OCI-LY7 (cell line): ENCODE results near the gene HIF3A. TPM values are rescaled to one million over a fixed set of nuclear protein-coding genes. Genes with fewer than 3 reads are reported as not detected.

Source experiments
- BruUV-seq: library from RNA; stranded (reverse); fragments of 400-500 nt; replicated peaks from 2 replicates; lab custom pipeline; 2021; lab: Mats Ljungman, UMichigan
- CTCF ChIA-PET: fragments of 300-600 bp; sonication (Branson Sonifier 250); formaldehyde crosslinking; loops from one replicate; lab custom pipeline; 2022; ENCODE audit warnings: antibody characterized with exemption; ENCODE audit not compliant: unreplicated experiment; lab: Charles Lee
- POLR2A ChIA-PET: fragments of 300-600 bp; sonication (Branson Sonifier 250); formaldehyde crosslinking; loops from one replicate; lab custom pipeline; 2022; ENCODE audit warnings: antibody characterized with exemption; lab: Charles Lee
- DNase-seq: peaks from one replicate; pipeline ENCODE4 v3.0.0-alpha.2; 2015; ENCODE audit warnings: low spot score
- H2AFZ ChIP-seq: fragments of 200-600 bp; sonication (generic), shearing (Covaris generic); 2 replicates; pipeline ENCODE4 v1.6.1; 2014; ENCODE audit warnings: mild to moderate bottlenecking, antibody characterized with exemption, low read length, moderate library complexity
- H3K27ac ChIP-seq: fragments of 200-600 bp; sonication (generic); 2 replicates; pipeline ENCODE4 v1.5.1; 2014; ENCODE audit warnings: mixed run types, low read depth, mild to moderate bottlenecking, moderate library complexity, low read length, inconsistent platforms; ENCODE audit not compliant: poor library complexity, severe bottlenecking
- H3K36me3 ChIP-seq: fragments of 200-600 bp; sonication (generic); 2 replicates; pipeline ENCODE4 v1.6.1; 2014; ENCODE audit warnings: mild to moderate bottlenecking, antibody characterized with exemption, low read length, moderate library complexity, mixed read lengths; ENCODE audit not compliant: insufficient read depth
- H3K4me1 ChIP-seq: fragments of 200-600 bp; sonication (generic); 2 replicates; pipeline ENCODE4 v1.5.1; 2014; ENCODE audit warnings: mild to moderate bottlenecking, low read length; ENCODE audit not compliant: insufficient read depth, poor library complexity, severe bottlenecking
- H3K4me2 ChIP-seq: fragments of 200-600 bp; sonication (generic); 2 replicates; pipeline ENCODE4 v1.6.1; 2014; ENCODE audit warnings: mild to moderate bottlenecking, low read length
- H3K4me3 ChIP-seq: fragments of 200-600 bp; sonication (generic); 2 replicates; pipeline ENCODE4 v1.5.1; 2014; ENCODE audit warnings: mild to moderate bottlenecking, low read depth, low read length; ENCODE audit not compliant: poor library complexity, severe bottlenecking
- H3K79me2 ChIP-seq: fragments of 200-600 bp; sonication (generic); 2 replicates; pipeline ENCODE4 v1.6.1; 2016; ENCODE audit warnings: low read depth, mild to moderate bottlenecking, low read length, moderate library complexity, mixed read lengths; ENCODE audit not compliant: insufficient read depth
- H3K9me2 ChIP-seq: fragments of 200-600 bp; sonication (generic); 2 replicates; pipeline ENCODE4 v1.6.1; 2016; ENCODE audit warnings: mild to moderate bottlenecking, low read length, mixed read lengths; ENCODE audit not compliant: insufficient read depth
- H3K9me3 ChIP-seq: fragments of 200-600 bp; sonication (generic); 2 replicates; pipeline ENCODE4 v1.6.1; 2014; ENCODE audit warnings: mild to moderate bottlenecking, mixed run types, low read length, mixed read lengths
- H4K20me1 ChIP-seq: fragments of 200-600 bp; sonication (generic); 2 replicates; pipeline ENCODE4 v1.6.1; 2014; ENCODE audit warnings: mild to moderate bottlenecking, antibody characterized with exemption, low read length, moderate library complexity, mixed read lengths; ENCODE audit not compliant: insufficient read depth
- CTCF ChIP-seq: fragments of 200-600 bp; sonication (generic); conservative IDR thresholded peaks from 2 replicates; pipeline ENCODE4 v1.5.1; 2014; ENCODE audit warnings: mild to moderate bottlenecking, antibody characterized with exemption, low read length, moderate library complexity, mixed read lengths
- EZH2phosphoT487 ChIP-seq: fragments of 200-600 bp; sonication (generic); IDR thresholded peaks from 2 replicates; pipeline ENCODE4 v1.6.1; 2018; ENCODE audit warnings: low read depth, borderline replicate concordance, mild to moderate bottlenecking, mixed run types, antibody characterized with exemption, low read length, moderate library complexity, mixed read lengths
- intact Hi-C: fragments of 100-400 bp; cut with micrococcal nuclease; formaldehyde crosslinking; loops from one replicate; pipeline ENCODE4 v1.10.0; 2022; ENCODE audit not compliant: unreplicated experiment
- total RNA-seq, 2 experiments: library from RNA; depleted of rRNA in 1 of 2; stranded (reverse); fragments of >200 nt in 1 of 2; shearing (Covaris generic) in 1 of 2; gene quantifications; 2 replicates each; pipeline ENCODE4 v1.2.3, GENCODE V29; 2014 to 2022

HIF3A gene
- total RNA-seq, 2 experiments from 2014 or later: not detected

GRCh38 chr19:46365561-46365960 is 68.7 kb downstream of the HIF3A start:
- peaks cover 6% of the 10 kb centered on the region for H3K4me1 ChIP-seq
- no TSS peak for BruUV-seq
- TF ChIP-seq EZH2phosphoT487: no peak
- TF ChIP-seq CTCF: no peak
- peaks cover 51% of the 10 kb centered on the region; the same call in 1 of the 2 replicates for H3K79me2 ChIP-seq
- H3K27ac ChIP-seq: no peak overlapping the region
- H3K4me3 ChIP-seq: no peak overlapping the region
- peaks cover 16% of the 10 kb centered on the region for H4K20me1 ChIP-seq
- H3K36me3 ChIP-seq: peaks cover 79% of the 10 kb centered on the region
- CTCF ChIA-PET: no interaction called here
- no peak overlapping the region for H2AFZ ChIP-seq
- POLR2A ChIA-PET: no interaction called here
- no peaks in the 10 kb centered on the region for H3K9me3 ChIP-seq
- intact Hi-C loops: no loop called here
- DNase-seq: no peak
- H3K9me2 ChIP-seq: no peaks in the 10 kb centered on the region
- H3K4me2 ChIP-seq: no peak overlapping the region

GRCh38 chr19:46366620-46367292 is 69.9 kb downstream of the HIF3A start:
- BruUV-seq: no TSS peak
- Histone ChIP-seq H4K20me1 (peaks cover 16% of the 10 kb centered on the region), H3K79me2 (peaks cover 50% of the 10 kb centered on the region; the same call in 1 of the 2 replicates), H2AFZ (no peak overlapping the region), H3K9me2 (no peaks in the 10 kb centered on the region), H3K27ac (no peak overlapping the region), H3K4me1 (peaks cover 4% of the 10 kb centered on the region), H3K4me3 (no peak overlapping the region), H3K9me3 (no peaks in the 10 kb centered on the region), H3K36me3 (peaks cover 81% of the 10 kb centered on the region), H3K4me2 (no peak overlapping the region)
- TF ChIP-seq EZH2phosphoT487 (no peak), CTCF (no peak)
- no peak for DNase-seq
- intact Hi-C loops: no loop called here
- ChIA-PET CTCF (no interaction called here), POLR2A (no interaction called here)

GRCh38 chr19:46367426-46367825 is 70.6 kb downstream of the HIF3A start:
- H3K36me3 ChIP-seq: peaks cover 81% of the 10 kb centered on the region
- BruUV-seq: no TSS peak
- peaks cover 50% of the 10 kb centered on the region; the same call in 1 of the 2 replicates for H3K79me2 ChIP-seq
- H3K4me2 ChIP-seq: no peak overlapping the region
- ChIA-PET POLR2A (interaction anchor here (0.7 kb wide), 1 partner anchor 45 kb away, joined by 3 read pairs; no protein-coding TSS in a partner anchor), CTCF (no interaction called here)
- H3K27ac ChIP-seq: no peak overlapping the region
- no peak for TF ChIP-seq CTCF
- no peak for TF ChIP-seq EZH2phosphoT487
- no peaks in the 10 kb centered on the region for H3K4me1 ChIP-seq
- H2AFZ ChIP-seq: no peak overlapping the region
- intact Hi-C loops: no loop called here
- H3K9me2 ChIP-seq: no peaks in the 10 kb centered on the region
- H3K4me3 ChIP-seq: no peak overlapping the region
- H3K9me3 ChIP-seq: no peaks in the 10 kb centered on the region
- H4K20me1 ChIP-seq: peaks cover 16% of the 10 kb centered on the region
- DNase-seq: no peak
